ENCODE measurements around the gene LRRFIP2.

GRCh38 chr3:37181756-37182155 lies 7.4 kb upstream of the LRRFIP2 start:
- TF ChIP-seq, protein P1, sequence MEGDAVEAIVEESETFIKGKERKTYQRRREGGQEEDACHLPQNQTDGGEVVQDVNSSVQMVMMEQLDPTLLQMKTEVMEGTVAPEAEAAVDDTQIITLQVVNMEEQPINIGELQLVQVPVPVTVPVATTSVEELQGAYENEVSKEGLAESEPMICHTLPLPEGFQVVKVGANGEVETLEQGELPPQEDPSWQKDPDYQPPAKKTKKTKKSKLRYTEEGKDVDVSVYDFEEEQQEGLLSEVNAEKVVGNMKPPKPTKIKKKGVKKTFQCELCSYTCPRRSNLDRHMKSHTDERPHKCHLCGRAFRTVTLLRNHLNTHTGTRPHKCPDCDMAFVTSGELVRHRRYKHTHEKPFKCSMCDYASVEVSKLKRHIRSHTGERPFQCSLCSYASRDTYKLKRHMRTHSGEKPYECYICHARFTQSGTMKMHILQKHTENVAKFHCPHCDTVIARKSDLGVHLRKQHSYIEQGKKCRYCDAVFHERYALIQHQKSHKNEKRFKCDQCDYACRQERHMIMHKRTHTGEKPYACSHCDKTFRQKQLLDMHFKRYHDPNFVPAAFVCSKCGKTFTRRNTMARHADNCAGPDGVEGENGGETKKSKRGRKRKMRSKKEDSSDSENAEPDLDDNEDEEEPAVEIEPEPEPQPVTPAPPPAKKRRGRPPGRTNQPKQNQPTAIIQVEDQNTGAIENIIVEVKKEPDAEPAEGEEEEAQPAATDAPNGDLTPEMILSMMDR (conservative IDR thresholded peaks at IDR 0.05 in 1 of 2, IDR thresholded peaks at IDR 0.05 in 1 of 2; ENCODE audit: extremely low read depth in 1 of 2, insufficient read depth in 1 of 2, low read depth in 1 of 2, low read length in 2 of 2) = no peak
- TF ChIP-seq EZH2 (IDR thresholded peaks at IDR 0.05; ENCODE audit: borderline replicate concordance, low read length) = no peak

Measured in mammary epithelial cell (primary cell).